ENCODE data around the gene RNF25. TPM values are rescaled to one million over a fixed set of nuclear protein-coding genes. Genes with fewer than 3 reads are reported as not detected.

RNF25 gene, protein sequence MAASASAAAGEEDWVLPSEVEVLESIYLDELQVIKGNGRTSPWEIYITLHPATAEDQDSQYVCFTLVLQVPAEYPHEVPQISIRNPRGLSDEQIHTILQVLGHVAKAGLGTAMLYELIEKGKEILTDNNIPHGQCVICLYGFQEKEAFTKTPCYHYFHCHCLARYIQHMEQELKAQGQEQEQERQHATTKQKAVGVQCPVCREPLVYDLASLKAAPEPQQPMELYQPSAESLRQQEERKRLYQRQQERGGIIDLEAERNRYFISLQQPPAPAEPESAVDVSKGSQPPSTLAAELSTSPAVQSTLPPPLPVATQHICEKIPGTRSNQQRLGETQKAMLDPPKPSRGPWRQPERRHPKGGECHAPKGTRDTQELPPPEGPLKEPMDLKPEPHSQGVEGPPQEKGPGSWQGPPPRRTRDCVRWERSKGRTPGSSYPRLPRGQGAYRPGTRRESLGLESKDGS
- 36.1 and 54.0 TPM in 2 replicates for total RNA-seq

DNA sequence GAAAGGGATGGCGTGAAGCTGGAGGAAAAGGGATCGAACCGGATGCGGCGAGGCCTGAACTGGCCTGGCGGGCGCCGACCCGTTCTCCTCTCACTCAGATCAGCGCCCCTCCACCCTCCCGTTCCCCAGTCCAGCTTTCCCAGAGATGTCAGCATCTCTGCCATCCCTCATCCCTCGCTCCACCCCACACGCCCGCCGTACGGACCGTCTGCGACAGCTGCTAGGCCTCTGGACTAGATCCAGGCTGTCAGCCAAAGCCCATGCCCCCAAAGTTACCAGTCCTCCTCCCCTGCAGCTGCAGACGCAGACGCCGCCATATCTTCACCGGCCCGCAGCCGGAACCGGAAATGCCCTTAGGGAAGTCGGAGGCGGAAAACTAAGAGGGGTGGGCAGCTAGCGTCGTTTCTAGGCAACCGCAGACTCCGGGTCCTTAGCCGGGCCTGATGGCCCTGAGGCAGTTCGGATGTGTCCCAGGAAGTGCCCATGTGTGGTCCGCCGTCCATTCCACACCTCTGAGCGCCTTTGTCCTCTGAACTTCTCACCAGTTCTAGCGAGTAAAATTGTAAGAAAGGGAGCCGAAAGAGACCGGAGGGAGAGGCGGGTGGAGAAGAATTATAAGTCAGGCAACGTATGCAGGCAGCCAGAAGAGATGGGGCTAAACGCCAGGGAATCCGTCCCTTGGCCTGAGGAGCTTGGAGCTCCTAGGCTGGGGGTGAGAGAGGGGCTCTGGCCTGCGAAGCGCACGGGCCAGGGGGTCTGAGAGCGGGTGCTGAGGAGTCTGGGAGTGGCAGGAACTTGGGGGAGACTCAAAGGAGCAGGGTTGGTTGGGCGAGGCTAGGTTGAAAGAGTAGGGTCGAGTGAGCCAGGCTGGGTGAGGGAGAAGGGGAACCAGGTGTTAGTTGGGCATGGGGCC is at the start of gene RNF25, which contains the start of gene STK36:
RNF25 (minus strand) TSS at position 349 of the 913 bp plus-strand sequence; CDS start at position 317, 32 bp downstream.
STK36 (plus strand) TSS at position 433 of the 913 bp plus-strand sequence. CDS start 744 bp downstream, outside the sequence.

DNA sequence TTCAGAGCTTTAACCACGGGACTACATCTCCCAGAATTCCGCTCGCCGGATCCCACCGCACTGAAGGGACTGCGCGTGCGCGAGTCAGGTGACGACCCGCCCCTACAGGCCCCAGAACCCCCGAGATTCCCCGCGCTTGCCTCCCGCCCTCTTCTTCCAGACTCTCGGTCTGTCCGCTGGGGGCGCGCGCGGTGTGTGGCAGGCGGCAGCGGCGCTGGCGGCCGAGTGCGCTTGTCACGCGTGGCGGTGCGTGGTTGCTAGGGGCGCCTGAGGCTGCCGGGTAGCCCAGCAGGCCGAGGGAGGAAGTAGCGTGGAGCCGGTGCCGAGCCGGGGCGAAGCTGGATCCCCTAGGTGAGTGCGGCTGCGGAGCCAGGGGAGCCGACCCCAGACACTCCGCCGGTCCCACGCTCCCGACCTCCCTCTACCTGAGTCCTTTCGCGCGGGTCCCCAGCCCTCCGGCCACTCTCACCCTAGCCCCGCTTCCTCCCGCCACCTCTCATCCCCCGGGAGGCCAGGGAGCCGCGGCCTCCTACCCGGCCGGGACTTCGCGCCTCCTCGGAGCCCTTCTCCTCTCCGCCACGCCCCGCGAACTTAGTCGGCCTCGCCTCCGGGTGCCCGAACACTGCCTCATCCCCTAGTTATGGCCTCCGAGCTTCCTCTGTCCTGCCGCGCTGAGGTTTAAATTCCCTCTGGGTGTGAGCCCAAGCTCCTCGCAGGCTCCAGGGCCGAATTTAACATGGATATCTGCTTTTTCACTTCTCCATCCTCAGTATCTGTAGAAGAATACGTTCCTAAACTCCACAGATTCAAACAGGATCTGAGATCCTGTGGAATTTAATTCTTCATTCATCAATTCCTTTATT is 39.1 kb upstream of the RNF25 start, which contains the start of gene TTLL4:
TTLL4 (plus strand) TSS at position 149 of the 863 bp plus-strand sequence. CDS start 26,842 bp downstream, outside the sequence.

GRCh38 chr2:218659258-218659987 is 12.4 kb downstream of the RNF25 start, which contains the start of the genes BCS1L and ZNF142:
BCS1L (plus strand) TSS chr2:218659683; CDS start chr2:218660988, 1,305 bp downstream.
ZNF142 (minus strand) TSS chr2:218659623; CDS start chr2:218656429, 3,194 bp downstream.

Other genes starting within 250 kb of the RNF25 start
- gene USP37, start 103.7 kb downstream of the RNF25 start, total RNA-seq, result 9.0 and 14.0 TPM in 2 replicates
- 65.2 and 86.3 TPM in 2 replicates for gene CNOT9, start 103.2 kb downstream of the RNF25 start, total RNA-seq
- gene PLCD4, start 64.1 kb downstream of the RNF25 start, total RNA-seq, result 0.22 and 1.4 TPM in 2 replicates
- gene ZNF142, start 12.4 kb downstream of the RNF25 start, total RNA-seq, result 11.6 and 25.1 TPM in 2 replicates
- gene BCS1L, start 12.3 kb downstream of the RNF25 start, total RNA-seq, result 17.9 and 39.8 TPM in 2 replicates
- 24.7 and 33.1 TPM in 2 replicates for gene STK36, start 84 bp upstream of the RNF25 start, total RNA-seq
- 19.5 and 25.8 TPM in 2 replicates for gene TTLL4, start 38.8 kb upstream of the RNF25 start, total RNA-seq
- gene CYP27A1, start 110.1 kb upstream of the RNF25 start, total RNA-seq, result 4.7 and 23.4 TPM in 2 replicates
- not detected in 2 replicates for gene PRKAG3, start 159.8 kb upstream of the RNF25 start, total RNA-seq
- not detected in 2 replicates for gene WNT6, start 187.8 kb upstream of the RNF25 start, total RNA-seq
- gene WNT10A, start 208.8 kb upstream of the RNF25 start, total RNA-seq, result not detected in 2 replicates